K562 (cell line): Measurements from ENCODE around the gene MAPK1IP1L. TPM values are rescaled to one million over a fixed set of nuclear protein-coding genes. Genes with fewer than 3 reads are reported as not detected.

Experiments used
- ATAC-seq: fragments of 200-7000 bp; cut with Tn5 transposase; 3 replicates; pipeline ENCODE4 v1.9.1; 2020; ENCODE audit warnings: moderate library complexity
- BruUV-seq: library from RNA; stranded (reverse); fragments of 400-500 nt; replicated peaks from 2 replicates; lab custom pipeline; 2021; lab: Mats Ljungman, UMichigan
- CTCF ChIA-PET: fragments of 300-600 bp; formaldehyde crosslinking; extraction: SDS; loops from one replicate; lab custom pipeline; 2021; ENCODE audit warnings: low intra/inter-chr PET ratio; lab: Yijun Ruan, JAX
- POLR2A ChIA-PET: fragments of 300-600, 350-650 bp; sonication (Branson Sonifier 250); formaldehyde crosslinking; extraction: SDS; loops from one replicate; lab custom pipeline; 2021; ENCODE audit warnings: antibody characterized with exemption, inconsistent platforms; lab: Yijun Ruan, JAX
- DNase-seq, 4 experiments: peaks; one replicate each; pipeline versions ENCODE4 v3.0.0 to v3.0.0-alpha.2; 2011 to 2018; ENCODE audit warnings: low spot score in 3 of 4, mixed read lengths in 3 of 4; ENCODE audit errors: extremely low read depth in 1 of 4
- FAIRE-seq: peaks from 2 replicates; lab custom pipeline; 2011; peaks lifted over from hg19 to GRCh38; lab: Jason Lieb, UNC
- H2AFZ ChIP-seq: 2 replicates; pipeline ENCODE4 v1.6.0; 2011; ENCODE audit warnings: low read depth, low read length, control low read depth, inconsistent platforms
- H3K27ac ChIP-seq: fragments of 200-600 bp; 3 replicates; pipeline ENCODE4 v1.8.0; 2011; ENCODE audit warnings: low read depth, mild to moderate bottlenecking, control low read depth, inconsistent platforms, low read length, moderate library complexity, mixed read lengths; ENCODE audit errors: extremely low read depth
- H3K27me3 ChIP-seq, 2 experiments: fragments of 300-600 bp in 1 of 2; 2 replicates in 1 of 2; 3 replicates in 1 of 2; pipeline versions ENCODE4 v1.6.0 to v1.8.0; 2011; ENCODE audit warnings: inconsistent platforms in 2 of 2, low read length in 2 of 2, mild to moderate bottlenecking in 1 of 2, mixed read lengths in 1 of 2, moderate library complexity in 1 of 2; ENCODE audit not compliant: control insufficient read depth in 2 of 2, insufficient read depth in 2 of 2
- H3K36me3 ChIP-seq: fragments of 300-600 bp; 3 replicates; pipeline ENCODE4 v1.8.0; 2011; ENCODE audit warnings: mild to moderate bottlenecking, low read length, inconsistent platforms; ENCODE audit not compliant: control insufficient read depth, insufficient read depth
- H3K4me1 ChIP-seq, 2 experiments: fragments of 200-600 bp in 1 of 2; replicated peaks in 1 of 2; 2 replicates in 1 of 2; 3 replicates in 1 of 2; pipeline versions ENCODE4 v1.5.1 to v1.8.0; 2011; ENCODE audit warnings: inconsistent platforms in 2 of 2, low read length in 2 of 2, mild to moderate bottlenecking in 1 of 2, mixed read lengths in 1 of 2, moderate library complexity in 1 of 2; ENCODE audit not compliant: control insufficient read depth in 2 of 2, insufficient read depth in 2 of 2
- H3K4me2 ChIP-seq: 2 replicates; pipeline ENCODE4 v1.6.1; 2011; ENCODE audit warnings: low read length, control low read depth, inconsistent platforms, mixed read lengths; ENCODE audit not compliant: insufficient read depth
- H3K4me3 ChIP-seq: fragments of 200-600 bp; sonication (generic), shearing (Covaris generic); 2 replicates; pipeline ENCODE4 v1.5.1; 2016; ENCODE audit warnings: control low read depth, inconsistent platforms
- H3K79me2 ChIP-seq: fragments of 200-600 bp; 3 replicates; pipeline ENCODE4 v1.8.0; 2011; ENCODE audit warnings: low read length, inconsistent platforms; ENCODE audit not compliant: control insufficient read depth, insufficient read depth
- H3K9ac ChIP-seq, 2 experiments: 2 replicates each; pipeline versions ENCODE4 v1.6.0 to v1.6.1; 2011; ENCODE audit warnings: low read depth in 2 of 2, low read length in 2 of 2, control low read depth in 1 of 2, inconsistent platforms in 1 of 2, mild to moderate bottlenecking in 1 of 2, mixed read lengths in 1 of 2; ENCODE audit not compliant: insufficient read depth in 1 of 2
- H3K9me1 ChIP-seq: one replicate; pipeline ENCODE4 v1.6.0; 2011; ENCODE audit warnings: inconsistent platforms, mild to moderate bottlenecking, low read length, moderate library complexity; ENCODE audit not compliant: control insufficient read depth, insufficient read depth
- H3K9me3 ChIP-seq: replicated peaks from 2 replicates; pipeline ENCODE4 v1.5.1; 2011; ENCODE audit warnings: low read depth, low read length, inconsistent platforms; ENCODE audit not compliant: control insufficient read depth, insufficient read depth
- H4K20me1 ChIP-seq: replicated peaks from 2 replicates; pipeline ENCODE4 v1.6.1; 2011; ENCODE audit warnings: low read length, inconsistent platforms, mixed read lengths; ENCODE audit not compliant: control insufficient read depth, insufficient read depth
- HEY1 ChIP-seq: fragments of 250-450 bp; sonication (Bioruptor Pico); IDR thresholded peaks from 2 replicates; pipeline ENCODE4 v1.5.0; 2020; ENCODE audit warnings: mild to moderate bottlenecking, moderate library complexity, borderline replicate concordance
- JUND ChIP-seq, 2 experiments: IDR thresholded peaks; 2 replicates in 1 of 2; 3 replicates in 1 of 2; pipeline ENCODE4 v1.6.1; 2011; ENCODE audit warnings: borderline replicate concordance in 2 of 2, low read depth in 2 of 2, low read length in 2 of 2, improper control_type of control experiment in 1 of 2, missing biosample characterization in 1 of 2, missing genetic modification characterization in 1 of 2, missing genetic modification reagents in 1 of 2
- L3MBTL2 ChIP-seq: fragments of 450-650 bp; IDR thresholded peaks from 2 replicates; pipeline ENCODE4 v1.6.1; 2016; ENCODE audit warnings: mild to moderate bottlenecking, moderate library complexity
- MGA ChIP-seq: fragments of 450-650 bp; IDR thresholded peaks from 2 replicates; pipeline ENCODE4 v1.6.1; 2016; ENCODE audit warnings: mild to moderate bottlenecking, moderate library complexity
- ZNF592 ChIP-seq: fragments of 450-650 bp; IDR thresholded peaks from 2 replicates; pipeline ENCODE4 v1.6.1; 2017; ENCODE audit warnings: antibody characterized with exemption, mild to moderate bottlenecking
- WGBS: fragments of 100-300 bp; shearing (Covaris generic); methylation state at CpG from one replicate; pipeline ENCODE4 v1.1.6; 2016; ENCODE audit warnings: low coverage, mixed read lengths; ENCODE audit not compliant: insufficient coverage; ENCODE audit errors: missing lambda C conversion rate; 5-methylcytosine and 5-hydroxymethylcytosine counted together
- in situ Hi-C: fragments of 300-500 bp; cut with MboI; formaldehyde crosslinking; loops from 4 replicates; pipeline ENCODE4 v1.15.0; 2018; ENCODE audit warnings: inconsistent platforms, mixed read lengths
- intact Hi-C: fragments of 100-400 bp; cut with micrococcal nuclease; formaldehyde crosslinking; loops from 2 replicates; pipeline ENCODE4 v1.14.2; 2022
- polyA plus RNA-seq, 8 experiments: library from polyadenylated mRNA; depleted of rRNA in 4 of 8; stranded (reverse) in 5 of 8; unstranded in 3 of 8; fragments of >200 nt; fragmentation: Nextera tagmentation in 2 of 8; fragmentation: Illumina TruSeq in 1 of 8; extraction: Ambion mirVana in 2 of 8; extraction: Trizol in 1 of 8; gene quantifications; 2 replicates each; pipeline versions ENCODE4 v1.2.1 to v1.2.3, GENCODE V29; 2011 to 2014; ENCODE audit warnings: inconsistent platforms in 1 of 8, missing spikeins in 1 of 8
- total RNA-seq, 7 experiments: library from RNA; depleted of rRNA in 6 of 7; stranded (reverse); fragments of >200 nt in 6 of 7; fragmentation: Illumina TruSeq in 2 of 7; extraction: Trizol in 2 of 7; gene quantifications; 2 replicates each; pipeline versions ENCODE4 v1.2.1 to v1.2.3, GENCODE V29; 2011 to 2021; ENCODE audit warnings: low replicate concordance in 1 of 7

Gene MAPK1IP1L
- total and polyA plus RNA-seq, 9 of the 15 experiments (the other 6 are each of a cell fraction or from before 2014, with no cell fraction given) = 32.7 to 99.4 (median 49.8) TPM

- intact Hi-C loops = loop anchor here (5.0 kb wide), 1 partner anchor 51 kb away; no protein-coding TSS in a partner anchor
- no peak for ATAC-seq
- ChIA-PET POLR2A (interaction anchor here (0.6 to 3.2 kb wide), 14 partner anchors 8 to 361 kb away, joined by 3 to 22 read pairs (median 5); partner anchors contain the start of genes DLGAP5, SOCS4 and WDHD1), CTCF (interaction anchor here (0.6 to 0.7 kb wide), 2 partner anchors 39 to 110 kb away, joined by 4 to 5 read pairs; no protein-coding TSS in a partner anchor)
- H3K36me3 ChIP-seq = peaks cover 37% of the 10 kb centered on the region
- peak overlapping the region; percentile 99 for H3K27ac ChIP-seq
- H3K9me1 ChIP-seq = no peaks in the 10 kb centered on the region
- H3K27me3 ChIP-seq = no peaks in the 10 kb centered on the region
- DNase-seq = no peak
- no peaks in the 10 kb centered on the region; the same call in 1 of the 2 replicates for H4K20me1 ChIP-seq
- in situ Hi-C loops = no loop called here
- H3K4me3 ChIP-seq = peak overlapping the region; percentile 97
- peak; percentile 40 for FAIRE-seq
- H3K79me2 ChIP-seq = peaks cover 50% of the 10 kb centered on the region
- no TSS peak for BruUV-seq
- H3K4me2 ChIP-seq = peak overlapping the region; percentile 92
- 0% methylated on average over 9 of the region's 10 CpGs for WGBS
- peak overlapping the region; percentile 91 for H2AFZ ChIP-seq
- peak overlapping the region; percentile 100 for H3K9ac ChIP-seq
- peaks cover 8 to 14% of the 10 kb centered on the region in 2 experiments; a peak in 3 of 5 replicates for H3K4me1 ChIP-seq
- H3K9me3 ChIP-seq = no peaks in the 10 kb centered on the region
- TF ChIP-seq JUND (IDR thresholded peaks at IDR 0.05; ENCODE audit: borderline replicate concordance, low read depth, low read length) (no peak), JUND (tag; IDR thresholded peaks at IDR 0.05; ENCODE audit: borderline replicate concordance, low read depth, low read length) (0 out of 3 replicates have a peak, but pooled peaks have one; percentile 4), MGA (peak; percentile 64), ZNF592 (peak; percentile 73; the same call in 1 of the 2 replicates), L3MBTL2 (peak; percentile 73; the same call in 1 of the 2 replicates), HEY1 (CRISPR knock-in tag) (no peak)
Observed at GRCh38 chr14:55051165-55051422, 353 bp upstream of the MAPK1IP1L start.
